ENCODE data around the gene PLEKHB2.
"Not testable (repeated sequence)": the region's sequence is repeated elsewhere in the genome, so short reads cannot be mapped to it uniquely, and the experiment has no call there.

PLEKHB2 gene

GRCh38 chr2:131093696-131094462 lies 11.3 kb upstream of the PLEKHB2 start:
- DNase-seq = peak; percentile 48 to 49

GRCh38 chr2:131094463-131095281 lies 10.5 kb upstream of the PLEKHB2 start:
- DNase-seq = no peak

GRCh38 chr2:131103165-131103564 lies 2.0 kb upstream of the PLEKHB2 start:
- no peak for DNase-seq

GRCh38 chr2:131104487-131105155 lies 515 bp upstream of the PLEKHB2 start:
- peak; percentile 29 to 47 for DNase-seq

GRCh38 chr2:131105950-131106801 lies 1.0 kb downstream of the PLEKHB2 start:
- peak; percentile 53 to 58 for DNase-seq

DNA sequence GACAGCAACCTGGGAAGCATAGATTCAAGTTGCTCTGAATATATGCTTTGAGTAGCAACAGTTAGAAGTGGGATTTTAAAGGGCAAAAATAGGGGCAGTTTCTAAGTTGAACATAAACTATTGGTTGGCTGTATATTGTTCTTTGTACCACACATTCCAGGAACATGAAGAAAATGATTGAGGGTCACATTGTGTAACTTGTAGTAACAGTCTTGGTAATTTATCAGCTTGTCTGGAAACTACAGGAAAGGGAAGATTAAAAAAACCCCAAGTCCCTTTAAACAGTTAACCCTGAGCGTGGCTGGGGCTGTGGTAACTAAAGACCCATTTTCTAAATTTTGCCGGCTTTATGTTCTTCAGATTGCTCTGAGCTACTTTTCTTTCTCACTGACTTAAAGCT lies 7.4 kb downstream of the PLEKHB2 start:
- DNase-seq = no peak

DNA sequence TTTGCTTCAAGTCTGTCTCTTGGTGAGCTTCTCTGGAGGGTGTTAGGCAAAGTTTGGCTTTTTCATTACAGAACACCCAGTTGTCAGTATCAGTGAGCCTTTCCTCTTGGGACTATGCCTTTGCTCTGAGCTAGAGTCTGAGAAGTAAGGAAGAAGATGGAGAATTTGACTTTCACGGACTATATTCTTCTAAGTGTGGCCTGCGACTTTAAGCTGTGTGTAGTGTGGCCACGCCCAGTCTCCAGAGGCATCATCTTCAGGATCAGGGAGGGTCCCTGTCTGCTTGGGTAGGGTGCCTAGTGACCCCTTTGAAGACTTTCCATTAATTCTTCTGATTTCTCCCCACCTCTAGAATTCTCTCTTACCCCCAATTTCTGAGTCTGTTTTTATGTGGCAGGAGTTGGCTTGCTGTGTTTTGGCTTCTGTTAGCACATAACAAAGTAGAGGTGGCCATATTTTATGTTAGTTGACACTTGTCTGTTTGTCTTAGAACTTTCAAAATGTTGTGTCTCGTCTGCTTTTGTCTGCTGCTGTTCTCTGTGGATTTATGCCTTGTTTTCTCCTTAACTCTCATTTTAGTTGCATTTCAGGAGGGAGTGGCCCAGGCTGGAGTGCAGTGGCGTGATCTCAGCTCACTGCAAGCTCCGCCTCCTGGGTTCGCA lies 8.6 kb downstream of the PLEKHB2 start:
- no peak for DNase-seq

DNA sequence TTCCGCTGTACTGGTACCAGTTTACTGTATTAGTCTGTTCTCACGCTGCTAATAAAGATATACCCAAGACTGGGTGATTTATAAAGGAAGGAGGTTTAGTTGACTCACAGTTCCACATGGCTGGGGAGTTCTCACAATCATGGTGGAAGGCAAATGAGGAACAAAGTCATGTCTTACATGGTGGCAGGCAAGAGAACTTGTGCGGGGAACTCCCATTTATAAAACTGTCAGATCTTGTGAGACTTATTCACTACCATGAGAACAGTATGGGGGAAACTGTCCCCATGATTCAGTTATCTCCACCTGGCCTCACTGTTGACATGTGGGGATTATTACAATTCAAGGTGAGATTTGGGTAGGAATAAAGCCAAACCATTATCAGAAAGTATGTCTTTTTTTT lies 9.8 kb downstream of the PLEKHB2 start:
- DNase-seq = not testable (repeated sequence)

GRCh38 chr2:131115752-131116151 lies 10.6 kb downstream of the PLEKHB2 start:
- no peak for DNase-seq

GRCh38 chr2:131120815-131121317 lies 15.7 kb downstream of the PLEKHB2 start:
- no peak for DNase-seq

DNA sequence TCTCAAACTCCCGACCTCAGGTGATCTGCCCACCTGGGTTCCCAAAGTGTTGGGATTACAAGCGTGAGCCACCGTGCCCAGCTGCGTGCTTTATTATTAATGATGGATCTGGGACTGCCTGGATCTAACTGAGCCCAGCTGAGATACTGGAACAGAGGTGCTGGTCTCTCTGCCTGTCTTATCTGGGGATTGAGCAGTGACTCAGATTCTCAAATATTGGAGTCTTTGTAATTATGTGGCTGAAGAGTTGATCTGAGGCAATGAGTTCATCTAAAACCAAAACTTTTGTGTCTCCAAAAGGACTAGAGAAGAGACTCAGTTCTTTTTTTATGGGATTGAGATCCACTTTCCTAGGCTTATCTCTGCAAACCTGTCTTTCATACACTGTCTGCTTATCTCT lies 16.3 kb downstream of the PLEKHB2 start:
- DNase-seq = no peak

DNA sequence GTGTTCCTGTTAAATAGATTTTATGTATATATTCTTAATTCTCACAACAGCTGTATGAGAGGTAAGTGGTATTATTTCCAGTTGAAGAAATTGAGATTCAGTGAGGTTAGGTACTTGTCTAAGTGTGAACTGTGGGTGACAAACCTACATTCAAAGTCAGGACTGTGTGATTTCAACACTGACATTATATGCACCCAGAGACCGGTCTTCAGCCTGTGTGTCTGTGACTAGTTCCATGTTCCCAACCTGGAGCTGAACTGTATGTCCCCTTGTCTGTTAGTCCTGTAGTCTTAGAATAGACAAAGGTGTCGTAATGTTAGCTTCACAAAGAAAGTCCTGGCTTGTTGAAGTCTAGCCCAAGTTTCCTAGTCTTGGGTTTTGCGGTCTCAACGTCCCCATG lies 17.4 kb downstream of the PLEKHB2 start:
- no peak for DNase-seq

DNA sequence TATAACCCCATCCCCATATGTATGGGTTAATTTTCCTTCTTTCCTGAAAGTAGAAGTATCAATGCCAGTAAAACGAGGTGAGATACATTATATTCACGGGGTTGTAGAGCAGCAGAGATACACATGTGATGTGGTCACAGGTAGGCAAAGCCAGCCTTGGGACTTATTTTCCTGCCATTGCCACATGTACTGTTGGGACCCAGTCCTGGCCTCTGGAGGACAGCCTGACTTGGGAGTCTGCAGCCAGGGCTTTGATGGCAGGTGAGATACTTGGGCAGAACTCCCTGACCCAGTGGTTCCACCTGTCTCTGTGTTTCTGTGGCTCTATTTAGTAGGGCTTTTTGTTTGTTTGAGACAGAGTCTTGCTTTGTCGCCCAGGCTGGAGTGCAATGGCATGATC lies 18.1 kb downstream of the PLEKHB2 start:
- DNase-seq = no peak

DNA sequence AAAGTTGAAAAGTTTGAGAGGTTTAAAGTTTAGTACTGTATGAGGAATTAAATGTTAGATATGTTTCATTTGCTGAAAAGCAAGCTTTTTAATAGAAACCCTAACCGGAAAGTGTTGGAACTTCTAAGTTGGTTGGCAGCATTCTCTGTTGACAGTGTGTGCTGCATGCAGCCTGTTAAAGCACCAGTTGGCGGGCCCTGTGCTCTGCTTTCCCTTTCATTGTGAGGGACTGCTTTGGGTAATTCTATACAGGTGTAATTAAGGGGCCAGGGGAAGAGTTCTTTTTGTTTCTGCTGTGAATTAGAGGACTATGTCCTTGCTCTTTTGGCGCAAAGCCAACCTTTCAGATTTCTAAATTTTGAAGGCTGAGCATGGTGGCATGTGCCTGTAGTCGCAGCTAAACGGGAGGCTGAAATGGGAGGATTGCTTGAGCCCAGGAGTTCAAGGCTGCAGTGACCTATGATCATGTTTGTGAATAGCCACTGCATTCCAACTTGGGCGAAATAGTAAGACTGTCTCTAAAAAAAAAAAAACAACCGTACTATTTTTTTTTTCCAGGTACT lies 20.1 kb downstream of the PLEKHB2 start:
- no peak for DNase-seq

DNA sequence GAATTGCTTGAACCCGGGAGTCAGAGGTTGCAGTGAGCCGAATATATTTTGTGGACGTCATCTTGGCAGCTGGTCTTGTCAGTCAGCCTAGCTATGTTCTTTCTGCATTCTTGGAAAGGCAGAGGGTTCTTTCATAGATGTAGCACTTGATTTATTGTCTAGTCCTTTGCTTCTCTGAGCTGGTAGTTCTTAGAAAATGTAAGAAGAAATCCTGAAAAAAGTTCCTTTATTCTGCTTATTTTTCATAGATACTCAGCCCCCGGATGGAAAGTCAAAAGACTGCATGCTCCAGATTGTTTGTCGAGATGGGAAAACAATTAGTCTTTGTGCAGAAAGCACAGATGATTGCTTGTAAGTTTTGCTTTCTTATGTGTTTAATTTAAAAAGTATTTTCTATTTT lies 21.3 kb downstream of the PLEKHB2 start:
- no peak for DNase-seq

DNA sequence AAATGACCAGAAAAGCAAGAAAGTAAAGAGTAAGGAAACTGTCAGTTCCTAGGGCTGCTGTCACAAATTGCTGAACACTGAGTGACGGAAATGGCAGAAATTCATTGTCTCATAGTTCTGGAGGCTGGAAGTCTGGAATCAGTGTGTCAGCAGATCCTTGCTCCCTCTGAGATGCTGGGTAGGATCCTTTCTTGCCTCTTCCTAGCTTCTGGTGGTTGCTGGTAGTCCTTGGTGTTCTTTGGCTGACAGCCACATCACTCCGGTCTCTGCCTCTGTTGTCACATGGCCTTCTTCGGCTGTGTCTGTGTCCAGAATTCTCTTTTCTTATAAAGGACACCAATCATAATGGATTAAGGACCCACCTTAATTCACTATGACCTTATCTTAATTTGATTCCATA lies 21.9 kb downstream of the PLEKHB2 start:
- DNase-seq = no peak

- DNase-seq = no peak
These were observed 22.8 kb downstream of the PLEKHB2 start for GRCh38 chr2:131127981-131128380.

GRCh38 chr2:131130298-131130596 lies 25.1 kb downstream of the PLEKHB2 start:
- no peak for DNase-seq

DNA sequence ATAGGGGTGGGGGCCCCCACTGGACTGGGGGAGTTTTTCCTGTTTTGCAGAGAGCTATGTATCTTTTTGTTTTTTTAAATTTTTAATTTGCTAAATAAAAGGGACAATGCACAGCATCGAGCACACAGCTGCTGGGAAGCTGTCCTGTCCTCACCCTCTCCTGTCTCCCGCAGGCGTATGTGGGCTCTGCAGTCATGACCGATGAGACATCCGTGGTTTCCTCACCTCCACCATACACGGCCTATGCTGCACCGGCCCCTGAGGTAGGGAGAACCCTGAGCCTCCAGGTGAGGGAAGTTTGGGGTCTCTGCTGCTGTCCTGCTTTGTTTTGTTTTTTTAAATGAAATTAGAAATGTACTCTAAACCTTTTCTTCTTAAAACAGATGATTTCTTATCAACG lies 27.6 kb downstream of the PLEKHB2 start:
- DNase-seq = no peak

GRCh38 chr2:131140581-131140980 lies 35.4 kb downstream of the PLEKHB2 start:
- no peak for DNase-seq

- DNase-seq = no peak
These were observed 37.7 kb downstream of the PLEKHB2 start for GRCh38 chr2:131142849-131143248.

- no peak for DNase-seq
These were observed 38.7 kb downstream of the PLEKHB2 start for GRCh38 chr2:131143803-131144202.

Data from activated CD4-positive, alpha-beta T cell treated with anti-CD3 and anti-CD28 coated beads, Interleukin-2, amount 50 U/mL, for 48 hours (primary cell).